Stimulated activated naive B cell treated with anti-CD40 and anti-IgM and Interleukin-4, amounts not matched to agents 10 μg/mL and 1 μg/mL and 100 μg/mL, for 72 hours (primary cell): ENCODE results near the gene DIAPH3.
"Not testable (repeated sequence)": the region's sequence is repeated elsewhere in the genome, so short reads cannot be mapped to it uniquely, and the experiment has no call there.

Source experiments
- ATAC-seq, 2 donors: fragments of 150-1000 bp; cut with Tn5 transposase; replicated peaks; 2 replicates each; pipeline ENCODE4 v1.10.0; 2021; ENCODE audit warnings: moderate library complexity in 1 of 2
- DNase-seq: peaks from one replicate; pipeline ENCODE4 v3.0.0; 2021
- H3K27ac Mint-ChIP-seq: one replicate; pipeline ENCODE4 v1.8.0; 2022; ENCODE audit warnings: mild to moderate bottlenecking, mixed read lengths
- H3K27me3 Mint-ChIP-seq, 2 donors: one replicate each; pipeline ENCODE4 v1.8.0; 2022; ENCODE audit warnings: mixed read lengths in 2 of 2
- H3K36me3 Mint-ChIP-seq, 2 donors: one replicate each; pipeline ENCODE4 v1.8.0; 2022; ENCODE audit warnings: mixed read lengths in 2 of 2, mild to moderate bottlenecking in 1 of 2
- H3K4me1 Mint-ChIP-seq, 2 donors: one replicate each; pipeline ENCODE4 v1.8.0; 2022; ENCODE audit warnings: mixed read lengths in 2 of 2, mild to moderate bottlenecking in 1 of 2
- H3K4me3 Mint-ChIP-seq, 2 donors: one replicate each; pipeline ENCODE4 v1.8.0; 2022; ENCODE audit warnings: mild to moderate bottlenecking in 2 of 2, mixed read lengths in 2 of 2, moderate library complexity in 1 of 2
- H3K9me3 Mint-ChIP-seq, 2 donors: one replicate each; pipeline ENCODE4 v1.8.0; 2022; ENCODE audit warnings: mixed read lengths in 2 of 2, mild to moderate bottlenecking in 1 of 2

The DIAPH3 gene

GRCh38 chr13:60094385-60095088 is 69.2 kb downstream of the DIAPH3 start:
- Mint-ChIP-seq H3K4me1 (no peaks in the 10 kb centered on the region), H3K4me3 (no peak overlapping the region), H3K27ac (no peak overlapping the region), H3K9me3 (no peaks in the 10 kb centered on the region), H3K27me3 (no peaks in the 10 kb centered on the region), H3K36me3 (no peaks in the 10 kb centered on the region)
- ATAC-seq (no peak), DNase-seq (no peak)

DNA sequence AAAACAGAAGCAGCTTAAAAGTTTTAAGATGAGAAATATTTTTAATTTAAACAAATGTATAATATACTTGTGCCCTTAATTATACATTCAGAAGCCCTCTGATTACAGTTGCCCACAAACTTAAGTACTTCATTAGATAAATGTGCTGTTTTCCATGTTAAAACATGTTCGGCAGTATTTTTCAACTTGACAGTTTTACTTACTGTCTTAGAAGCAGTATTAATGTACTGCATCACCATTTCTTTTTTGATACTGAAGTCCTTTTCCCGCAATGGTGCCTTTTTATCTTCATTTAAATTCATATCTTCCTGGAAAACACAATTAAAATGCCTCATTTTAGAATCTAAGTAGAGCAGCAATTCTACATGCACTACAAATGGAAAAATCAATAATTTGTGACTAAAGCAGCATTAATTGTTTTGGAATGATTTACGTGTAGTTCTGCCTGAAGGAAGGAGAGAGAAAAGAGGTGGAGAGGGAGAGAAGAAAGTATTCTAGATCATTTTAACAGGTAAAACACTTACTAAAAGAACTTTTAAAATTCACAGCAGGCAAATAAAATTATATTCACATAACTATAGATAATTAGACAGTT is 70.2 kb downstream of the DIAPH3 start:
- Mint-ChIP-seq H3K27ac (no peak overlapping the region), H3K4me3 (no peak overlapping the region), H3K36me3 (no peaks in the 10 kb centered on the region), H3K9me3 (no peaks in the 10 kb centered on the region), H3K27me3 (no peaks in the 10 kb centered on the region), H3K4me1 (no peaks in the 10 kb centered on the region)
- DNase-seq (no peak), ATAC-seq (no peak)

DNA sequence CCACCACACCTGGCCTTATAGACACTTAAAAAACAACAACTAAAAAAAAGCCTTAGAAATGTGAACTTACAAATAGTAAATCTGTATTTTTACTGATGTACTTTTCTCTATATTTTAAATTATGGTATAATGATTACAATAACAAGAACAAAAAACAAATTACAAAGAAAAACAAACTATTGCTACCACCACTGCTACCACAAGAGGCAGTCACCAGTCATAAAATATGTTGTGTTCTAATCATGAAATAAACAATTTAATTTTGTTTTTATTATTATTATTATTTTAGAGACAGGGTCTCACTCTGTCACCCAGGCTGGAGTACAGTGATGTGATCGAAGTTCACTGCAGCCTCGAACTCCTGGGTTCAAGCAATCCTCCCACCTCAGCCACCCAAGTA is 72.2 kb downstream of the DIAPH3 start:
- Mint-ChIP-seq H3K4me1 (no peaks in the 10 kb centered on the region), H3K36me3 (no peaks in the 10 kb centered on the region), H3K27ac (no peak overlapping the region), H3K9me3 (no peaks in the 10 kb centered on the region), H3K27me3 (no peaks in the 10 kb centered on the region), H3K4me3 (no peak overlapping the region)
- DNase-seq, result no peak
- ATAC-seq, result no peak

GRCh38 chr13:60090574-60090973 is 73.2 kb downstream of the DIAPH3 start:
- no peaks in the 10 kb centered on the region for H3K4me1 Mint-ChIP-seq
- H3K9me3 Mint-ChIP-seq, result no peaks in the 10 kb centered on the region
- no peak for DNase-seq
- H3K27ac Mint-ChIP-seq, result peak overlapping the region; percentile 7
- no peaks in the 10 kb centered on the region for H3K36me3 Mint-ChIP-seq
- no peaks in the 10 kb centered on the region for H3K27me3 Mint-ChIP-seq
- H3K4me3 Mint-ChIP-seq, result no peak overlapping the region
- no peak for ATAC-seq

DNA sequence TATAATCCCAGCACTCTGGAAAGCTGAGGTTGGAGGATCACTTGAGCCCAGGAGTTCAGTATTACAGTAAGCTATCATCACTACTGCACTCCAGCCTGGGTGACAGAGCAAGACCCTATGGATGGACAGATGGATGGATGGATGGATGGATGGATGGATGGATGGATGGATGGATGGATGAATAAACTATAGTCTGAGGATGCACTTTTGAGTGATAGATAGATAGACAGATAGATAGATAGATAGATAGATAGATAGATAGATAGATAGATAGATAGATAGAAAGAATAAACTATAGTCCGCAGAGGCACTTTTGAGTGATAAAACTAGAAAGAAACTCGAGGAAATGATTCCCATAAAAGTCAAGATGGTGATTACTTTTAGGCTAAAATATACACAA is 79.9 kb downstream of the DIAPH3 start:
- not testable (repeated sequence) for DNase-seq, H3K9me3 Mint-ChIP-seq, H3K27me3 Mint-ChIP-seq

GRCh38 chr13:60080850-60081249 is 82.9 kb downstream of the DIAPH3 start:
- no peak for DNase-seq
- no peaks in the 10 kb centered on the region for H3K27me3 Mint-ChIP-seq
- H3K4me1 Mint-ChIP-seq, result no peaks in the 10 kb centered on the region
- H3K36me3 Mint-ChIP-seq, result no peaks in the 10 kb centered on the region
- peaks cover 0 to 4% of the 10 kb centered on the region in 2 donors for H3K9me3 Mint-ChIP-seq
- no peak overlapping the region for H3K4me3 Mint-ChIP-seq
- no peak for ATAC-seq
- no peak overlapping the region for H3K27ac Mint-ChIP-seq

More for the DNA sequence above, 79.9 kb downstream of the DIAPH3 start:
- H3K4me3 Mint-ChIP-seq, ATAC-seq, H3K36me3 Mint-ChIP-seq, H3K4me1 Mint-ChIP-seq, H3K27ac Mint-ChIP-seq: not testable (repeated sequence)

DNA sequence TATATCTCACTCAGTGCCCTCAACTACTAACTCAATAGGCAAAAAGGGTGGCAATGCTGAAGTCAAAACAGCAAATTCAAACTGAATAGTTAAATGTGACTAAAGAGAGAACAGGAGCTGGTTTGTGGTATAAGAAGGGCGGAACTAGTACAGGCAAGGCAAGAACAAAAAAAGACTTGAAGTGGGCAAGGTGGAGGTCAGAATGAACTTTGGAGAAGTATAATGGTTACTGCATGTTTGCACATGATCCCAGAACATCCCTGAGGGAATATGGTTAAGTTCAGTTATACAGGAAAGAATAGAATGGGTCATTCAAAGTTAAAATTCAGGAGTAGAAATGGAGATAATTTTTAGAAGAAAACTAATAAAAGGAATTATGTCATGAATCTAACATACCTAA is 85.5 kb downstream of the DIAPH3 start:
- ATAC-seq (no peak), DNase-seq (no peak)
- H3K36me3 Mint-ChIP-seq, result no peaks in the 10 kb centered on the region
- no peaks in the 10 kb centered on the region for H3K27me3 Mint-ChIP-seq
- peaks cover 0 to 3% of the 10 kb centered on the region in 2 donors for H3K4me1 Mint-ChIP-seq
- H3K27ac Mint-ChIP-seq, result no peak overlapping the region
- no peak overlapping the region for H3K4me3 Mint-ChIP-seq
- H3K9me3 Mint-ChIP-seq, result peaks cover 0 to 4% of the 10 kb centered on the region in 2 donors

DNA sequence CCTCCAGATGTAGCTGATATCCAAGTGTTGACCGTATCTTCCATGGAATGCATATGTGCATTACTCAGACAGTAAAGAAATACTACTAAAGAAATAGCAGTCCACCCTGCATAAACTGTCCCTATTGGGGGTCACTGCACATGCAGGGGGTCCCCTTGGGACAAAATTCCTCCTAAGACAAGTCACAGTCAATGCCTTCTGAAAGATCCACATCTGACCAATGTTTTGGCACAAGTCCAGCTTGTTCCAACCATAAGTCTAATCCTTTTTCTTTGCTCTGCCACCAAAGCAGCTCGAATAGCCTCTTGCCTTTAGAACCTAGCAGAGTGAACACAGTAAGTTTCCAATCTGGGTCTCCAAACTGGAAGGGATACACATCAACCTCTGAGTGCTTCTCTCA is 87.9 kb downstream of the DIAPH3 start:
- DNase-seq (no peak), ATAC-seq (no peak)
- Mint-ChIP-seq H3K36me3 (no peaks in the 10 kb centered on the region), H3K4me1 (peaks cover 0 to 3% of the 10 kb centered on the region in 2 donors), H3K9me3 (no peaks in the 10 kb centered on the region), H3K27me3 (no peaks in the 10 kb centered on the region), H3K4me3 (no peak overlapping the region), H3K27ac (no peak overlapping the region)

DNA sequence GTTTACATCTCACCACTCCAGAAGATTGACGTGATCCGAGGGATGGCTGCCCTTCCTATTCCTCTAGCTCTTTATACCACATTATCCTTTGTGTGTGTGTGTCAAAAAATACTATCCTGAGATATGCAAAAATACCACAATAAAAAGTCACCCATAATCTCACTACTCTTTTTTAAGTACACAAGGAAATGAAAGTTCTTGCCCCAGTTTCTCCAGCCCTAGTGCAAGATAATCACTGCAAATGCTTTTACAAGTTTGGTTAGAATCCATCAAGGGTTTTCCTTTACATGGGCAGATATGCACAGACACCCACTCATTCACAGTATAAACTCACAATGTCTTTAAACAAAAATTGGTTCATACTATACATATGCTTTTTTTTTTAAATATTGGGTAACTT is 89.3 kb downstream of the DIAPH3 start:
- DNase-seq (no peak), ATAC-seq (no peak)
- Mint-ChIP-seq H3K36me3 (no peaks in the 10 kb centered on the region), H3K27ac (no peak overlapping the region), H3K4me1 (peaks cover 0 to 3% of the 10 kb centered on the region in 2 donors), H3K4me3 (no peak overlapping the region), H3K9me3 (peaks cover 0 to 2% of the 10 kb centered on the region in 2 donors), H3K27me3 (no peaks in the 10 kb centered on the region)

DNA sequence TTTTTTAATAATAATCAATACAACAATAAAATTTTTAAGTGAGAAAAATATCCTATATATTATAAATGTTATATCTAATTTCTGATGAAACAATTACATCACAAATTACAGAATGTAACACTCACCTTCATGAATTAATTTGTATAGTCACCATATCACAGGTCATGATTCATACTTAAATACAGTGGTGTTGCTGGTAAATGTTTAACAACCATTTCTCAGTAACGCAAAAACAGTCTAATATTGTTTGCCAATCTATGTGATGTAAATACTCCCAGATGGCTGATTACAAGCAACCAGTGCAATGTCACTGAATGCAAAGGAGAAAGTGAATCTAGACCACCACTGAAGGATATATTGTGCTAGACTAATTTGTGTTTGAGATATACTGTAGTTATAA is 97.5 kb downstream of the DIAPH3 start:
- peaks cover 0 to 4% of the 10 kb centered on the region in 2 donors for H3K9me3 Mint-ChIP-seq
- no peak overlapping the region for H3K4me3 Mint-ChIP-seq
- H3K36me3 Mint-ChIP-seq, result no peaks in the 10 kb centered on the region
- DNase-seq (no peak), ATAC-seq (no peak)
- H3K27ac Mint-ChIP-seq, result no peak overlapping the region
- no peaks in the 10 kb centered on the region for H3K4me1 Mint-ChIP-seq
- H3K27me3 Mint-ChIP-seq, result no peaks in the 10 kb centered on the region

- Mint-ChIP-seq H3K27ac (no peak overlapping the region), H3K36me3 (no peaks in the 10 kb centered on the region), H3K4me3 (no peak overlapping the region), H3K9me3 (no peaks in the 10 kb centered on the region), H3K4me1 (no peaks in the 10 kb centered on the region), H3K27me3 (no peaks in the 10 kb centered on the region)
- DNase-seq (no peak), ATAC-seq (no peak)
Measured at GRCh38 chr13:60062502-60062901, 101.2 kb downstream of the DIAPH3 start.

- Mint-ChIP-seq H3K9me3 (no peaks in the 10 kb centered on the region), H3K4me3 (no peak overlapping the region), H3K27ac (no peak overlapping the region), H3K36me3 (no peaks in the 10 kb centered on the region), H3K4me1 (no peaks in the 10 kb centered on the region), H3K27me3 (no peaks in the 10 kb centered on the region)
- ATAC-seq, result no peak
- DNase-seq, result no peak
Measured at GRCh38 chr13:60061737-60062136, 102.0 kb downstream of the DIAPH3 start.

GRCh38 chr13:60051754-60052285 is 111.9 kb downstream of the DIAPH3 start:
- ATAC-seq, result no peak
- Mint-ChIP-seq H3K4me3 (no peak overlapping the region), H3K27ac (no peak overlapping the region), H3K36me3 (no peaks in the 10 kb centered on the region), H3K4me1 (no peaks in the 10 kb centered on the region), H3K9me3 (no peaks in the 10 kb centered on the region), H3K27me3 (no peaks in the 10 kb centered on the region)
- DNase-seq, result no peak

- not testable (repeated sequence) for H3K4me3 Mint-ChIP-seq, H3K9me3 Mint-ChIP-seq, DNase-seq, H3K36me3 Mint-ChIP-seq, H3K4me1 Mint-ChIP-seq, ATAC-seq, H3K27ac Mint-ChIP-seq, H3K27me3 Mint-ChIP-seq
Measured at GRCh38 chr13:60048353-60048752, 115.4 kb downstream of the DIAPH3 start.

- H3K4me1 Mint-ChIP-seq, result no peaks in the 10 kb centered on the region
- no peaks in the 10 kb centered on the region for H3K27me3 Mint-ChIP-seq
- ATAC-seq (no peak), DNase-seq (no peak)
- no peak overlapping the region for H3K4me3 Mint-ChIP-seq
- no peaks in the 10 kb centered on the region for H3K36me3 Mint-ChIP-seq
- H3K9me3 Mint-ChIP-seq, result peaks cover 0 to 2% of the 10 kb centered on the region in 2 donors
- no peak overlapping the region for H3K27ac Mint-ChIP-seq
Measured at GRCh38 chr13:60047918-60048317, 115.8 kb downstream of the DIAPH3 start.
